ENCODE results near the gene NUDT12. TPM values are rescaled to one million over a fixed set of nuclear protein-coding genes. Genes with fewer than 3 reads are reported as not detected.

The NUDT12 gene
- total RNA-seq, 1 donor from 2014 or later, result 8.5 TPM

GRCh38 chr5:103514371-103514770, 48.2 kb downstream of the NUDT12 start:
- peaks cover 9% of the 10 kb centered on the region for H3K27me3 Mint-ChIP-seq (ENCODE audit: unreplicated experiment)
- H3K9me3 Mint-ChIP-seq (ENCODE audit: unreplicated experiment), result no peaks in the 10 kb centered on the region
- DNase-seq (ENCODE audit: extremely low spot score, unreplicated experiment), result no peak
- TF ChIP-seq, protein P1, sequence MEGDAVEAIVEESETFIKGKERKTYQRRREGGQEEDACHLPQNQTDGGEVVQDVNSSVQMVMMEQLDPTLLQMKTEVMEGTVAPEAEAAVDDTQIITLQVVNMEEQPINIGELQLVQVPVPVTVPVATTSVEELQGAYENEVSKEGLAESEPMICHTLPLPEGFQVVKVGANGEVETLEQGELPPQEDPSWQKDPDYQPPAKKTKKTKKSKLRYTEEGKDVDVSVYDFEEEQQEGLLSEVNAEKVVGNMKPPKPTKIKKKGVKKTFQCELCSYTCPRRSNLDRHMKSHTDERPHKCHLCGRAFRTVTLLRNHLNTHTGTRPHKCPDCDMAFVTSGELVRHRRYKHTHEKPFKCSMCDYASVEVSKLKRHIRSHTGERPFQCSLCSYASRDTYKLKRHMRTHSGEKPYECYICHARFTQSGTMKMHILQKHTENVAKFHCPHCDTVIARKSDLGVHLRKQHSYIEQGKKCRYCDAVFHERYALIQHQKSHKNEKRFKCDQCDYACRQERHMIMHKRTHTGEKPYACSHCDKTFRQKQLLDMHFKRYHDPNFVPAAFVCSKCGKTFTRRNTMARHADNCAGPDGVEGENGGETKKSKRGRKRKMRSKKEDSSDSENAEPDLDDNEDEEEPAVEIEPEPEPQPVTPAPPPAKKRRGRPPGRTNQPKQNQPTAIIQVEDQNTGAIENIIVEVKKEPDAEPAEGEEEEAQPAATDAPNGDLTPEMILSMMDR (IDR thresholded peaks at IDR 0.05), result no peak
- H3K4me3 Mint-ChIP-seq (ENCODE audit: unreplicated experiment), result no peak overlapping the region
- no peak overlapping the region for H3K27ac Mint-ChIP-seq (ENCODE audit: unreplicated experiment)
- H3K4me1 Mint-ChIP-seq (ENCODE audit: unreplicated experiment), result peaks cover 29% of the 10 kb centered on the region
- H3K36me3 Mint-ChIP-seq (ENCODE audit: unreplicated experiment), result no peaks in the 10 kb centered on the region

GRCh38 chr5:103513701-103514100, 48.9 kb downstream of the NUDT12 start:
- Mint-ChIP-seq H3K4me3 (ENCODE audit: unreplicated experiment) (no peak overlapping the region), H3K27me3 (ENCODE audit: unreplicated experiment) (peaks cover 9% of the 10 kb centered on the region), H3K27ac (ENCODE audit: unreplicated experiment) (no peak overlapping the region), H3K36me3 (ENCODE audit: unreplicated experiment) (no peaks in the 10 kb centered on the region), H3K9me3 (ENCODE audit: unreplicated experiment) (no peaks in the 10 kb centered on the region), H3K4me1 (ENCODE audit: unreplicated experiment) (peaks cover 29% of the 10 kb centered on the region)
- no peak for DNase-seq (ENCODE audit: extremely low spot score, unreplicated experiment)
- TF ChIP-seq, protein P1 (IDR thresholded peaks at IDR 0.05), result no peak

GRCh38 chr5:103512500-103512899, 50.1 kb downstream of the NUDT12 start:
- Mint-ChIP-seq H3K27ac (ENCODE audit: unreplicated experiment) (no peak overlapping the region), H3K9me3 (ENCODE audit: unreplicated experiment) (peaks cover 2% of the 10 kb centered on the region), H3K27me3 (ENCODE audit: unreplicated experiment) (peaks cover 6% of the 10 kb centered on the region), H3K36me3 (ENCODE audit: unreplicated experiment) (no peaks in the 10 kb centered on the region), H3K4me1 (ENCODE audit: unreplicated experiment) (peaks cover 29% of the 10 kb centered on the region), H3K4me3 (ENCODE audit: unreplicated experiment) (no peak overlapping the region)
- no peak for DNase-seq (ENCODE audit: extremely low spot score, unreplicated experiment)
- TF ChIP-seq, protein P1 (IDR thresholded peaks at IDR 0.05), result no peak

- Mint-ChIP-seq H3K27ac (ENCODE audit: unreplicated experiment) (peak overlapping the region; percentile 86), H3K4me3 (ENCODE audit: unreplicated experiment) (no peak overlapping the region), H3K9me3 (ENCODE audit: unreplicated experiment) (peaks cover 12% of the 10 kb centered on the region), H3K27me3 (ENCODE audit: unreplicated experiment) (no peaks in the 10 kb centered on the region), H3K4me1 (ENCODE audit: unreplicated experiment) (peaks cover 29% of the 10 kb centered on the region), H3K36me3 (ENCODE audit: unreplicated experiment) (peaks cover 5% of the 10 kb centered on the region)
- TF ChIP-seq, protein P1 (IDR thresholded peaks at IDR 0.05), result no peak
- DNase-seq (ENCODE audit: extremely low spot score, unreplicated experiment), result no peak
Observed at GRCh38 chr5:103511554-103511885, 51.1 kb downstream of the NUDT12 start.

- Mint-ChIP-seq H3K4me3 (ENCODE audit: unreplicated experiment) (no peak overlapping the region), H3K27ac (ENCODE audit: unreplicated experiment) (peak overlapping the region; percentile 86), H3K36me3 (ENCODE audit: unreplicated experiment) (peaks cover 10% of the 10 kb centered on the region), H3K4me1 (ENCODE audit: unreplicated experiment) (peaks cover 29% of the 10 kb centered on the region), H3K27me3 (ENCODE audit: unreplicated experiment) (no peaks in the 10 kb centered on the region), H3K9me3 (ENCODE audit: unreplicated experiment) (peaks cover 17% of the 10 kb centered on the region)
- TF ChIP-seq, protein P1 (IDR thresholded peaks at IDR 0.05), result no peak
- no peak for DNase-seq (ENCODE audit: extremely low spot score, unreplicated experiment)
Observed at GRCh38 chr5:103510851-103511553, 51.6 kb downstream of the NUDT12 start.

Measured in osteocyte (in vitro differentiated cells).